Kidney epithelial cell (primary cell): ENCODE measurements around the gene UGT1A8. TPM values are rescaled to one million over a fixed set of nuclear protein-coding genes. Genes with fewer than 3 reads are reported as not detected.

ENCODE experiments used
- DNase-seq: peaks from one replicate; pipeline ENCODE4 v3.0.0-alpha.2; 2010; ENCODE audit warnings: low read depth
- H3K27me3 ChIP-seq: 2 replicates; pipeline ENCODE4 v1.6.0; 2011; ENCODE audit warnings: low read length; ENCODE audit not compliant: control insufficient read depth, insufficient read depth
- H3K36me3 ChIP-seq: 2 replicates; pipeline ENCODE4 v1.5.1; 2011; ENCODE audit warnings: low read length; ENCODE audit not compliant: control insufficient read depth, insufficient read depth
- H3K4me3 ChIP-seq: 2 replicates; pipeline ENCODE4 v1.5.1; 2011; ENCODE audit warnings: low read depth, mild to moderate bottlenecking, control low read depth, low read length
- total RNA-seq: library from RNA; depleted of rRNA; stranded (reverse); fragments of >200 nt; gene quantifications from 2 replicates; pipeline ENCODE4 v1.2.3, GENCODE V29; 2015
- TF ChIP-seq, protein P1 (sequence below): IDR thresholded peaks from 2 replicates; pipeline ENCODE4 v1.5.1; 2011; ENCODE audit warnings: mild to moderate bottlenecking, moderate library complexity, low read length, control low read depth, inconsistent platforms; ENCODE audit not compliant: insufficient read depth, poor library complexity, severe bottlenecking

UGT1A8 gene
- total RNA-seq, 1 donor from 2014 or later: not detected

DNA sequence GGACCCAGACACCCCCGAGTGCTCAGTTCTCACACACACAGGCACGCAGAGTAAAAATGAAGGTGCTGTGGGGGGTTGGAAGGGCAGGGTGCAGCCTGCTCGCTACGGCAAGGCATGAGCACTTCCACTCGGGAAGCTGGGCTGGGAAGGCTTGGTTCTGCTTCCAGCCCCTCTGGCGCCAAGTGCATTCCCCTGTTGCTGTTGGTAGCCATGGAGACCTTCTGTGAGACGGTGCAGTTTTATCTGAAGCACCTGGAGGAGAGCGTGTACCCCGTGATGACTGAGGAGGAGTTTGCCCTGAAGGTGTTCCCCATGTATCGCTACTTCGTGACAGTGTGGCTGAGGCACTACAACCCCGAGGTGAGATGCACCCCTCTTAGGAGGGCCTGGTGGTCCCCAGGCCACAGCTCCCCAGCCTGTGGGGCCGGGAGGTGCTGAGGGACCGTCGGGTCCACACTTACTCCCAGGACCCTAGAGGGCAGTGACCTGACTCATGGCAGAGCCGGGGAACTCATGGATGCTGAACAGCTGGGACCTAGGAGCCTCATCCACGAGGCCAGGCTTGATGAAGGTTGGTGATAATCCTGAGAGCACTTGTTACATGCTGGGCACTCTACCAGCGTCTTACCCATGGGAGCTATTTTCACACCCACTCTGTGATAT is 176.2 kb downstream of the UGT1A8 start:
- no peaks in the 10 kb centered on the region for H3K36me3 ChIP-seq
- no peak for DNase-seq
- TF ChIP-seq, protein P1, sequence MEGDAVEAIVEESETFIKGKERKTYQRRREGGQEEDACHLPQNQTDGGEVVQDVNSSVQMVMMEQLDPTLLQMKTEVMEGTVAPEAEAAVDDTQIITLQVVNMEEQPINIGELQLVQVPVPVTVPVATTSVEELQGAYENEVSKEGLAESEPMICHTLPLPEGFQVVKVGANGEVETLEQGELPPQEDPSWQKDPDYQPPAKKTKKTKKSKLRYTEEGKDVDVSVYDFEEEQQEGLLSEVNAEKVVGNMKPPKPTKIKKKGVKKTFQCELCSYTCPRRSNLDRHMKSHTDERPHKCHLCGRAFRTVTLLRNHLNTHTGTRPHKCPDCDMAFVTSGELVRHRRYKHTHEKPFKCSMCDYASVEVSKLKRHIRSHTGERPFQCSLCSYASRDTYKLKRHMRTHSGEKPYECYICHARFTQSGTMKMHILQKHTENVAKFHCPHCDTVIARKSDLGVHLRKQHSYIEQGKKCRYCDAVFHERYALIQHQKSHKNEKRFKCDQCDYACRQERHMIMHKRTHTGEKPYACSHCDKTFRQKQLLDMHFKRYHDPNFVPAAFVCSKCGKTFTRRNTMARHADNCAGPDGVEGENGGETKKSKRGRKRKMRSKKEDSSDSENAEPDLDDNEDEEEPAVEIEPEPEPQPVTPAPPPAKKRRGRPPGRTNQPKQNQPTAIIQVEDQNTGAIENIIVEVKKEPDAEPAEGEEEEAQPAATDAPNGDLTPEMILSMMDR: no peak
- no peak overlapping the region for H3K4me3 ChIP-seq
- no peaks in the 10 kb centered on the region for H3K27me3 ChIP-seq

DNA sequence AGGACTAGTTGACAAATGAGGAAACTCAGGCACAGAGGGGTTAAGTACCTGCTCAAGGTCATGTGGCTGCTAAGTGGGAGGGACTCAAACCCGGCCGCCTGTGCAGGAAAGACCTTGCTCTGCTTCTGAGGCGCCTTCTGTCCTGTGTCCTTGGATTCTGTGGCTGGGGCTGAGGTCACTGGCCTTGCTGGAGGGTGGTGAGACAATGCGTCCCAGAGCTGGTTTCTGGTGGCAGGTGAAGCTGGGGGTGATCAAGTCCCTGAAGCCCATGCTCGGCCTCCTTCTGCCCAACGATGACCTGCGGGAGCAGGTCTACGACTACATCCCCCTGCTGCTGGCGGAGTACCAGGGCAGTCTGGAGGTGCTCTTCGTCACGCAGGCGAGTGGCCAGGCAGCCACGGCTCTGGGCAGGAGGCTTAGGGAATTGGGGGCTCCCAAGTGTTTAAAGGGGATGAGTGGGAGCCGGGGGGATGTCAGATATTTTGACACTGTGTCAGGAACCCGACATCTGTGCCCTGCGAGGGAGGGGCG is 176.8 kb downstream of the UGT1A8 start:
- no peak for DNase-seq
- H3K4me3 ChIP-seq: no peak overlapping the region
- no peaks in the 10 kb centered on the region for H3K36me3 ChIP-seq
- no peaks in the 10 kb centered on the region for H3K27me3 ChIP-seq
- TF ChIP-seq, protein P1: no peak

DNA sequence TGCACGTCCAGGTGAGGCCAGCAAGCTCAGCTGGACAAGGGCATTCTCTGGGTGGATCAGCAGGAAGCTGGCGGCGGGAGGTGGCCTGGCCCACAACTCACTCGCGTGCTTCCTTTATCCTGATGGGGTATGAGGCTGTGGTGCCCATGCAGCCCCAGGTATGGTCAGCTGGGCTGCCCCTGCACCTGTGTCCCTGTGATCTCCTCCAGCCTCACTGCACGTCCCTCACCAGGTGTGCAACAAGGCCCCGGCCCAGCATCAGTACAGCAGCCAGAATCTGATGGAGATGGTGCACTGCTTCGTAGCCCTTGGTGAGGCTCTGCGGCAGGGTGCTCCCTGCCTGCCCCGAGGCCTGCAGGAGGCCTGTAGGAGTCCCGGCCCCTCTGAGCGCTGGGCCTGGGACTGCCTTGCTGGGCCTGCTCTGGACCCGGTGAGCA is 178.3 kb downstream of the UGT1A8 start:
- no peak overlapping the region for H3K4me3 ChIP-seq
- TF ChIP-seq, protein P1: no peak
- no peak for DNase-seq

DNA sequence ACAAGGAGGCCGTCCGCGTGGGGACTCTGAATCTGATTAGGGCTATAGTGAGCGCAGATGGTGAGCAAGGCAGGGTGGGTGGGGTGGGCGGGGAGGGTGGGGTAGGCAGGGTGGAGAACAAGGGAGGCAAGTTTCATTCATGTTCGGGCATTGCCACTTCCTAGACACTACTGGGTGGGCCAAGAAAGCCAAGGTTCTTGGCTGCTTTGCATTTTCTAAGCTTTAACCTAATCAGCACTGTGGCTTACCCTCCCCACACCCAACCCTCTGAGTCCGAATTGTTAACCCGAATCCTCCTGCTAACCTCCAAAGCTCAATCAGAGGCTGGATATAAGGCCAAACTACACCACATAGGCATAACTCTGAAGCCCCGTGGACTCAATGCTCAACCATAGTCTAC is 178.8 kb downstream of the UGT1A8 start:
- Histone ChIP-seq H3K4me3 (no peak overlapping the region), H3K27me3 (no peaks in the 10 kb centered on the region), H3K36me3 (no peaks in the 10 kb centered on the region)
- no peak for DNase-seq
- TF ChIP-seq, protein P1: no peak

More for the DNA sequence above, 178.3 kb downstream of the UGT1A8 start:
- Histone ChIP-seq H3K27me3 (no peaks in the 10 kb centered on the region), H3K36me3 (no peaks in the 10 kb centered on the region)

DNA sequence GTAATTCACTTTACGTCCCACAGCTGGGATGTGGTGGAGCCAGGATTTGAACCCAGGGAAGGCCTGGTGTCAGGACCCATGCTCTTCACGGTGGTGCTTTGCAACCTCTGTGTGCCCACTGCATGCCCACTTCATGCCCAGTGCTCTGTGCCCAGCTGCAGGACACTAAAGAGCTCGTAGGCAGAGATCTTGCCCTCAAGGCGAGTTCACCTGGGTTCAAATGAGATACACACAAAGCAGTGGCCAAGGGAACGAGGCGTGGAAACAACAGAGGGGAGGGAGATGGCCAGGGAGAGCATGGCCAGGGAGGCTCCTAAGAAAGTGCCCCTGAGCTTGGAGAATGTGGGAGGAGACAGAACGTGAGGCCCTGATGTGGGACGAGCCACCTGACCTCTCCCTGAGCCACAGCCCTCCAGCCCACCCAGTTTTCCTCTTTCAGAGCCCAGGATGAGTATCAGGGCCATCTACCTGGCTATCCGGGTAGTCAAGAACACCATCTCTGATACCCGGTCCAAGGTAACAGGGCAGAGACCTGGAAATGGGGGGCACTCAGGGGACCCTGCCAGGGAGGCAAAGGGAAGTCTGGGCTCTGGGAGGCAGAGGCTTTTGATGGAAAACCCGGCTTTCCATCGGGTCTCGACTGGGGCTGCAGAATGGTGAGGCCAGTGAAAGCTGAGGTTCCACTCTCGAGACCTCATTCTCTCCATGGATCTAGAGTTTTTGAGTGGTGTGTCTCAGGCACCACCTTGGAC is 181.1 kb downstream of the UGT1A8 start:
- peaks cover 2% of the 10 kb centered on the region for H3K27me3 ChIP-seq
- no peak overlapping the region for H3K4me3 ChIP-seq
- TF ChIP-seq, protein P1: no peak
- DNase-seq: no peak
- no peaks in the 10 kb centered on the region for H3K36me3 ChIP-seq
